GM03348 (cell line): ENCODE measurements around the gene CCDC24.
A peak's percentile ranks its signal among the peaks of the same experiment; 100 is the strongest.

Experiments used
- DNase-seq: peaks from one replicate; pipeline ENCODE4 v3.0.0; 2012; ENCODE audit warnings: low spot score

Gene CCDC24

DNA sequence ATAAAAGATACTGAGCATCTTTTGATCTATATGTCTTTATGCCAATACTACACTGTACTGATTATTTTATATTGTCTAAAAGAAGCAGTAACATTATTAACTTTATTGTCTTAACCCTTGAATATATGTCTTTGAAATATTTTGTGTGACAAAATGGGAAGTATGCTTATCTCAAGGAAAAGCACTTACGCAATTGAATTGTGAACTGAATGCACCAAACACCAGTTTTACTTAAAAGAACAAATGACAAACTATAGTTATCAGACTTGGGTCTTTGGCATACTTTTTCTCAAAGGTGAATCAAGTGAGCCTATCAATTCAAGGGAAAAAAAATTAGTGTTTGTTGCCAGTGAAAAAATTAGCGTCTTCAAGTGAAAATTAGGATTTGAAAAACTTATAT is 49.0 kb downstream of the CCDC24 start:
- DNase-seq: no peak

DNA sequence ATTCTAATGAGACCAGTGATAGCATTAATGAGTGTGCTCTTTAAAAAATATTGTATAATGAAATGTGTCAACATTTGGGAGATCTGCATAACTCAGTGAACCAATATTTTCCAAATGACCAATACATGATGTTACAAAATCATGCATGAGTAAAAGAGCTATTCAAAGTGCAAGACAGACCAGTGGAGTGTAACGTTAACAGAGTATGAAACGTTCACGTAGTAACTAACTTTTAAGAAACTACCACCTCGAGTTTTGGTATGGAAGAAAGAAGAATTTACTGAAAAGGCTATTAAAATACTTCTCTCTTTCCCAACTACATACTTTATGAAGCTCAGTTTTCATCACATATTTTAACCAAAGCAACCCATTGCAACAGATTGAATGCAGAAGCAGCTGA is 49.4 kb downstream of the CCDC24 start:
- DNase-seq: peak; percentile 23

DNA sequence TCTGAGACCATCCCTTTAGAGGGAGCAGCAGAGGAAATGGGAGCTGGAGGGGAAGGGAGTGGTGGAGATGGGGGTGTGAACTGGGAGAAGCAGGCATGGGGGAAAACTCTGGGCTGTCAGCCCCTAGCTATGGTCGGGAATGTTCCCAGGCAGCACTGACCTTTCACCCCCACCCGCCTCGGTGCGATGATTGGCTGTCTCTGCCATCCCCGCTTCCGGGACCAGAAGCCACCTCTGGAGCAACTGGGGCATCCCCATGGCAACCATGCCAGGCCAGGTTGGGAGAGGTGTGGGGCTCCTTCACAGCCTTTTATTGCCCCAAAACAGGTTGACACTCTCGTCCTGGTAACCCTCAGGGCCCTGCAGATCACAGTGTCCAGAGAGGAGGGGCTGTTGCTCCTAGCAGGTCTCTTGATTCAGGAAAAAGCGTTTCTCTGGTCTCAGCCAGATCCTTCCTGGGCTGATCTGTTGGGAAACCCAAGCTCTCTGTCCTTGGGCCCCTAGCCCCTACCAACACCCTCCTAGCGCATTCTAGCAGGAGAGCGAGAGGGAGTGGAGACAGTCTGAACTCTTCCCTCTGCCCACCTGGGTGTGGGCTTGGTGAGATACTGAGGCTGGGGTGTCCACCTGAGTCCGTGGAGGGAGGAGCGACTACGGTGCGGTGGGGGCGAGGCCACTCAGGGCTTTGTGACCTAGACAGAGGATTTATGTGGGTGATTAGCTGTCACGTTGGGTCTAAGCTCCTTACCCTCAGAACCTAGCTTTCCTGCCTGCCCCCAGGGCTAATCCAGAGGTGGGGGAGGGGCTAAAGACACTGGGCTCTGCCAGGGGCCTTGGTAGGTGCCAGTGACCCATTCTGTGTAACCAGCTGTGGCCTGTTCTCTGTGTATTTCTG is 52.0 kb downstream of the CCDC24 start:
- DNase-seq: no peak

DNA sequence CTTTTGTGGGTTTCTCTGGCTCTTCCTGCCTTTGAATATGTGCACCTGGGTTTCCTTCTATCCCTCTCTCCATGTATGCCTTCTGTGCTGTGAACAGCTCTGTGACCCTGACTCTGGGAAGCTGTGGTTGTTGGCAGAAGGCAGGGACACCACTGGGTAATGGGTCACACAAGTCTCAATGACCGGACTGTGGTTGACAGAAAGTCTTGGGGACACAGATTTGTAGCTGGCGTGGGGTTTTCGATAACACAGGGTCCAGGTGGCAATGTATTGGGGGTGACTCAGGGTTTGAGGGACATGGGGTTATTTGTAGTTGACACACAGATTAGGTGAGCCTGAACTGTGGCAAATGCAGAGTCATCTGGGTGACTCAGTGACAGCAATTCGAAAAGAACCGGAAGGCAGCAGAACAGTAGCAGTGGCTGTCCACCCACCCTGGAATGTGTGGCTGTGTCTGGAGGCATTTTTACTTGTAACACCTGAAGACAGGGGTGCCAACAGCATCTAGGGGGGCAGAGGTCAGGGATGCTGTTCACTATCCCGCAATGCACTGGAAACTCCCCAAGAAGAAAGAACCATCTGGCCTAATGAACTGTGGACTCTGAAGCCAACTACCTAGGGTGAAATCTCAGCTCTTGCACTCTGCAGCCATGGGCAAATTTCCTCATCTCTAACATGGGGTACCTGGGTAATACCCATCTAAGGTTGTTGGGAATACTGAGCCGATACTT is 52.8 kb downstream of the CCDC24 start:
- no peak for DNase-seq

DNA sequence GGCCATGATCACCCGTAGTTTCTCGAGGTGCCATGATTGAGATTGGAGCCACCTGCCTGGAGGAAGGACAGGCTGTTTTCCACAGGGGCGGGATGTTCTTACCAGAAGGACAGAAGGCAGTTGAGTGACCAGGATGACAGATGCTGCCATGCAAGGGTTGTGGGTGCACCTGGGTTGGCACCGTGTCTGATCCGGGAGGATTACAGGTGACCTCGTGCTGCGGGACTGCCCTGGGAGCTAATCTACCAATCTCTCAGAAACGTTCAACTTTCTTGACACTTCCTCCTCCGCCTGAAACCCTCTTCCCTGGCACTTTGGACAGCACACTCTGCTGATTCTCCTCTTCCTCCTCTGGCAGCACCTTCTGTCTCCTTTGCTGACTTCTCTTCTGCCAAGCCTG is 53.7 kb downstream of the CCDC24 start:
- no peak for DNase-seq
